ENCODE results near the gene MVB12B.

Gene MVB12B

GRCh38 chr9:126420643-126421564, 94.3 kb downstream of the MVB12B start:
- no peak overlapping the region for H3K4me3 ChIP-seq (replicated peaks; ENCODE audit: insufficient read depth, low read length)
- TF ChIP-seq GABPA (IDR thresholded peaks at IDR 0.05; ENCODE audit: low read depth) (no peak), SPI1 (IDR thresholded peaks at IDR 0.05; ENCODE audit: borderline replicate concordance, low read depth) (no peak), CTCF (IDR thresholded peaks at IDR 0.05; ENCODE audit: insufficient read depth, low read length) (no peak), POLR2AphosphoS5 (IDR thresholded peaks at IDR 0.05; ENCODE audit: low read depth) (no peak), REST (IDR thresholded peaks at IDR 0.05; ENCODE audit: insufficient replicate concordance, low read depth) (no peak)
- H3K27ac ChIP-seq (replicated peaks), result peak overlapping the region; percentile 69
- H3K27me3 ChIP-seq (ENCODE audit: insufficient read depth, poor library complexity, severe bottlenecking), result no peaks in the 10 kb centered on the region
- no peak for DNase-seq (ENCODE audit: low read depth in 1 of 2, low spot score in 1 of 2)

GRCh38 chr9:126421567-126422428, 95.2 kb downstream of the MVB12B start:
- H3K4me3 ChIP-seq (replicated peaks; ENCODE audit: insufficient read depth, low read length), result no peak overlapping the region
- peak in 1 of 2 experiments; percentile 16 for DNase-seq (ENCODE audit: low read depth in 1 of 2, low spot score in 1 of 2)
- H3K27me3 ChIP-seq (ENCODE audit: insufficient read depth, poor library complexity, severe bottlenecking), result no peaks in the 10 kb centered on the region
- TF ChIP-seq GABPA (IDR thresholded peaks at IDR 0.05; ENCODE audit: low read depth), result no peak
- TF ChIP-seq REST (IDR thresholded peaks at IDR 0.05; ENCODE audit: insufficient replicate concordance, low read depth), result no peak
- no peak for TF ChIP-seq POLR2AphosphoS5 (IDR thresholded peaks at IDR 0.05; ENCODE audit: low read depth)
- no peak for TF ChIP-seq SPI1 (IDR thresholded peaks at IDR 0.05; ENCODE audit: borderline replicate concordance, low read depth)
- TF ChIP-seq CTCF (IDR thresholded peaks at IDR 0.05; ENCODE audit: insufficient read depth, low read length), result no peak
- H3K27ac ChIP-seq (replicated peaks), result peak overlapping the region; percentile 69

- peak overlapping the region; percentile 69 for H3K27ac ChIP-seq (replicated peaks)
- peak in 1 of 2 experiments; percentile 67 for DNase-seq (ENCODE audit: low read depth in 1 of 2, low spot score in 1 of 2)
These were observed 96.7 kb downstream of the MVB12B start for GRCh38 chr9:126423142-126423915.

More at GRCh38 chr9:126423142-126423915, 96.7 kb downstream of the MVB12B start:
- H3K27me3 ChIP-seq (ENCODE audit: insufficient read depth, poor library complexity, severe bottlenecking), result no peaks in the 10 kb centered on the region
- TF ChIP-seq GABPA (IDR thresholded peaks at IDR 0.05; ENCODE audit: low read depth) (no peak), SPI1 (IDR thresholded peaks at IDR 0.05; ENCODE audit: borderline replicate concordance, low read depth) (no peak), CTCF (IDR thresholded peaks at IDR 0.05; ENCODE audit: insufficient read depth, low read length) (no peak), POLR2AphosphoS5 (IDR thresholded peaks at IDR 0.05; ENCODE audit: low read depth) (no peak), REST (IDR thresholded peaks at IDR 0.05; ENCODE audit: insufficient replicate concordance, low read depth) (no peak)
- H3K4me3 ChIP-seq (replicated peaks; ENCODE audit: insufficient read depth, low read length), result no peak overlapping the region
